Lung (tissue), 12 donors: ENCODE measurements around the gene GABBR2. TPM values are rescaled to one million over a fixed set of nuclear protein-coding genes. Genes with fewer than 3 reads are reported as not detected.

Experiments
- ATAC-seq: fragments of 200-7000 bp; cut with Tn5 transposase; one replicate; pipeline ENCODE4 v1.9.1; 2020; ENCODE audit warnings: moderate number of reproducible peaks; ENCODE audit not compliant: insufficient read depth, low FRiP score
- DNase-seq, 3 donors: peaks; one replicate each; pipeline ENCODE4 v3.0.0-alpha.2; 2013 to 2017
- H3K27ac ChIP-seq, 2 donors: one replicate each; pipeline ENCODE4 v1.5.1; 2013; ENCODE audit warnings: mild to moderate bottlenecking in 2 of 2, moderate library complexity in 2 of 2, control low read depth in 1 of 2, inconsistent platforms in 1 of 2, low read depth in 1 of 2, low read length in 1 of 2
- H3K27me3 ChIP-seq, 3 donors: one replicate each; pipeline ENCODE4 v1.5.1; 2013; ENCODE audit warnings: low read length in 2 of 3; ENCODE audit not compliant: control insufficient read depth in 3 of 3, insufficient read depth in 3 of 3
- H3K36me3 ChIP-seq, 4 donors: one replicate each; pipeline ENCODE4 v1.5.1; 2013; ENCODE audit warnings: low read length in 4 of 4, mild to moderate bottlenecking in 1 of 4, moderate library complexity in 1 of 4; ENCODE audit not compliant: control insufficient read depth in 4 of 4, insufficient read depth in 4 of 4
- H3K4me1 ChIP-seq, 5 donors: one replicate each; pipeline ENCODE4 v1.5.1; 2013; ENCODE audit warnings: low read length in 5 of 5, mild to moderate bottlenecking in 2 of 5, moderate library complexity in 1 of 5; ENCODE audit not compliant: control insufficient read depth in 5 of 5, insufficient read depth in 5 of 5
- H3K4me3 ChIP-seq: one replicate; pipeline ENCODE4 v1.5.1; 2013; ENCODE audit warnings: mild to moderate bottlenecking, control low read depth, moderate library complexity
- H3K9ac ChIP-seq, 2 donors: one replicate each; pipeline ENCODE4 v1.5.1; 2013; ENCODE audit warnings: low read length in 2 of 2, control low read depth in 1 of 2; ENCODE audit not compliant: insufficient read depth in 1 of 2
- H3K9me3 ChIP-seq, 4 donors: one replicate each; pipeline ENCODE4 v1.5.1; 2013; ENCODE audit warnings: low read length in 3 of 4, mild to moderate bottlenecking in 1 of 4, moderate library complexity in 1 of 4; ENCODE audit not compliant: control insufficient read depth in 4 of 4, insufficient read depth in 3 of 4
- WGBS, 2 donors: extraction: QIAGEN DNeasy Blood & Tissue Kit; methylation state at CpG; one replicate each; pipeline ENCODE4 v1.1.7; 2013; 5-methylcytosine and 5-hydroxymethylcytosine counted together
- polyA plus RNA-seq, 2 donors: library from polyadenylated mRNA; stranded (reverse); fragments of 200-250 nt; gene quantifications; one replicate each; pipeline ENCODE4 v1.2.1, GENCODE V29; 2013
- total RNA-seq, 2 donors: library from RNA; depleted of rRNA in 1 of 2; stranded (reverse); fragments of >200 nt in 1 of 2; gene quantifications; one replicate each; pipeline ENCODE4 v1.2.1, GENCODE V29; 2014 to 2021
- TF ChIP-seq, protein P1 (sequence below): IDR thresholded peaks from 2 replicates; pipeline ENCODE4 v1.5.1; 2012; ENCODE audit warnings: mild to moderate bottlenecking; ENCODE audit errors: control extremely low read depth, extremely low read depth
- donor health status: control.
- donor health status: control.
- donor health status: Bipolar disorder and iron deficiency.
- donor health status: healthy.
- donor health status: DM: yes; HTN: yes; CAD: no.

The GABBR2 gene
- total and polyA plus RNA-seq, 4 donors: 0.40 to 1.8 (median 0.64) TPM

DNA sequence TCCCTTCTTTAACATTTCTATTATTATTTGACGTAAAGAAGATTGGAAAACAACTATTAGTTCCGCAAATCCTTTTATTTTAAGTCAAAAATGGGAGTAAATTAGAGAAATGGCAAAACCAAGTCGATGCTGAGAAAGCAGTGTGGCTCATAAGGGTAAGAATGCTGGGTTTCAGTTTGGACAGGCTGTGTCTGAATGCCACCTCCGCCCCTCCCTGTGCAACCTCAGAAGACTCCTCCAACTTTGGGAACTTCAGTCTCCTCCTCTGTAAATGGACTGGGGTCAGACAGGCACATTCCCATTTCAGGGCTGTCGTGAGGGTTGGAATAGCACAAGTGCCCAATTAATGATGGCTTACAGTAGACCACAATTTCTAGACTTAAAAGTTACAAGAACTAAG, 154.0 kb downstream of the GABBR2 start:
- ATAC-seq (no peak), DNase-seq (no peak)
- no peak overlapping the region for H3K27ac ChIP-seq
- no peaks in the 10 kb centered on the region for H3K27me3 ChIP-seq
- H3K9ac ChIP-seq: no peak overlapping the region
- H3K4me3 ChIP-seq: no peak overlapping the region
- H3K36me3 ChIP-seq: no peaks in the 10 kb centered on the region
- TF ChIP-seq, protein P1, sequence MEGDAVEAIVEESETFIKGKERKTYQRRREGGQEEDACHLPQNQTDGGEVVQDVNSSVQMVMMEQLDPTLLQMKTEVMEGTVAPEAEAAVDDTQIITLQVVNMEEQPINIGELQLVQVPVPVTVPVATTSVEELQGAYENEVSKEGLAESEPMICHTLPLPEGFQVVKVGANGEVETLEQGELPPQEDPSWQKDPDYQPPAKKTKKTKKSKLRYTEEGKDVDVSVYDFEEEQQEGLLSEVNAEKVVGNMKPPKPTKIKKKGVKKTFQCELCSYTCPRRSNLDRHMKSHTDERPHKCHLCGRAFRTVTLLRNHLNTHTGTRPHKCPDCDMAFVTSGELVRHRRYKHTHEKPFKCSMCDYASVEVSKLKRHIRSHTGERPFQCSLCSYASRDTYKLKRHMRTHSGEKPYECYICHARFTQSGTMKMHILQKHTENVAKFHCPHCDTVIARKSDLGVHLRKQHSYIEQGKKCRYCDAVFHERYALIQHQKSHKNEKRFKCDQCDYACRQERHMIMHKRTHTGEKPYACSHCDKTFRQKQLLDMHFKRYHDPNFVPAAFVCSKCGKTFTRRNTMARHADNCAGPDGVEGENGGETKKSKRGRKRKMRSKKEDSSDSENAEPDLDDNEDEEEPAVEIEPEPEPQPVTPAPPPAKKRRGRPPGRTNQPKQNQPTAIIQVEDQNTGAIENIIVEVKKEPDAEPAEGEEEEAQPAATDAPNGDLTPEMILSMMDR: no peak
- H3K4me1 ChIP-seq: peaks cover 0 to 3% (median 0%) of the 10 kb centered on the region in 5 donors
- H3K9me3 ChIP-seq: no peaks in the 10 kb centered on the region
- WGBS, 2 donors: 89 to 92% methylated on average over 5 of the region's 5 CpGs

DNA sequence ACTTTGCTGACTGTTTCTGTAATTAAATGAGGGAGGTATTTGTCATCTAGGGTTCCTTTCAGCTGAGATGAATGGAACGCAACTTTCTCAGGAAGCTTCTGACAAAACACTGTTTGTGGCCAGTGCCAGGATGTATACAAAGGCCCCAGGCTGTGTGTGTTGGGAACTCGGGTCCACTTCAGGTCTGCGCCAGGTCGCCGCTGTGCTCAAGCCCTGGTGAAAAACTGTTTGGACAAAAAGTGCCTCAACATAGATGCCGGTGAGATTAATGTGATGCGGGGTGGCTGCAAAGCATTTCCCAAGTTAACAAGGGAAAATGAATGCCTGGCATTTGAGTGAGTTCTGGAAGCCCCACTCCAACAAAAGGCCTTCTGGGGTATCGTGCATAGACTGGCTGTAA, 156.4 kb downstream of the GABBR2 start:
- DNase-seq: no peak
- H3K27ac ChIP-seq: no peak overlapping the region
- WGBS, 2 donors: 60 to 66% methylated on average over 8 of the region's 8 CpGs
- TF ChIP-seq, protein P1: no peak
- H3K4me3 ChIP-seq: no peak overlapping the region
- no peaks in the 10 kb centered on the region for H3K27me3 ChIP-seq
- H3K4me1 ChIP-seq: peaks cover 0 to 3% (median 0%) of the 10 kb centered on the region in 5 donors
- no peaks in the 10 kb centered on the region for H3K9me3 ChIP-seq
- no peaks in the 10 kb centered on the region for H3K36me3 ChIP-seq
- no peak for ATAC-seq
- H3K9ac ChIP-seq: no peak overlapping the region

DNA sequence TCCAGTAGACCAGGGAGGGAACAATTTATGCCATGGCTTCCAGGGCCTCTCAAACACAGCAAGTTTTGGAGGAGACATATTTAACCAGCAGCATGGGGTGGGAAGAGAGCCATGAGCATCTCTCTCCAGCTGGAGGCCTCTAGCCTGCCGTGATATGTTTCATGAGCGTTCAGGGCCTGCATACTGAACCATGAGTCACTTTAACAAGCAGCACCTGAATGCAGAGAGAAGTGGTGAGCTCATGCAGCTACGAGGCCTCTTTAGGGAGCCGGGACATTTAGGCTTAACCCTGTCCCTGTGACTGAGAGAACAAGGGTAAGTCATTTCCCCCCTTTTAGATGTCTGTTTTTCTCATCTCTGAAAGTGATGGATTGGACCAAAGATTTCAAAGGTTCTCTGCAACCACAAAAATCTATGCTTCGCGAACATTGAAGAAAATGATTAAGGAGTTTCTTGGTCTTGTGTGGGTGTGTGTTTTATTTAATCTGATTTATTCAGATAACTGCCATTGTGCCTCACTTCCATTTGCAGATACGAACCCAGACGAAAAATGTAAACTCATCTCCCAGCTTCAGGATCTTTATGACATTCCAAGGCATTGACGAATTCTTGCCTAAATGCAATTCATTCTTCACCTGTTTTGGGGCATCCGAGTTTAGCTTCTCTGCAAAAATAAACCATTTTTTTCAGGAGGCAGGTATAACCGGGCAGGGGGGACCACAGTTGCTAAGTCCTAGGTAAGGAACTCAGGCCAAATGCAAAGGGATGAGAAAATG, 157.0 kb downstream of the GABBR2 start:
- H3K9me3 ChIP-seq: no peaks in the 10 kb centered on the region
- H3K27ac ChIP-seq: no peak overlapping the region
- H3K9ac ChIP-seq: no peak overlapping the region
- no peak overlapping the region for H3K4me3 ChIP-seq
- WGBS, 2 donors: 72 to 85% methylated on average over 11 of the region's 11 CpGs
- H3K36me3 ChIP-seq: no peaks in the 10 kb centered on the region
- ATAC-seq (peak; percentile 21), DNase-seq (no peak)
- no peaks in the 10 kb centered on the region for H3K27me3 ChIP-seq
- TF ChIP-seq, protein P1: no peak
- peaks cover 0 to 3% (median 0%) of the 10 kb centered on the region in 5 donors for H3K4me1 ChIP-seq
